Ascending aorta (tissue), 2 donors: Measurements from ENCODE around the gene CGB3. TPM values are rescaled to one million over a fixed set of nuclear protein-coding genes. Genes with fewer than 3 reads are reported as not detected.

Experiments
- DNase-seq, 2 donors: peaks; one replicate each; pipeline ENCODE4 v3.0.0-alpha.2; 2019; ENCODE audit warnings: low spot score in 2 of 2
- H3K27ac ChIP-seq, 2 donors: fragments of 200-600 bp; sonication (generic); one replicate each; pipeline ENCODE4 v1.5.1; 2016 to 2017; ENCODE audit warnings: mild to moderate bottlenecking in 1 of 2
- H3K27me3 ChIP-seq: fragments of 200-600 bp; sonication (generic); one replicate; pipeline ENCODE4 v1.5.1; 2017
- H3K36me3 ChIP-seq, 2 donors: fragments of 200-600 bp; sonication (generic); one replicate each; pipeline ENCODE4 v1.5.1; 2016
- H3K4me1 ChIP-seq, 2 donors: fragments of 200-600 bp; sonication (generic); one replicate each; pipeline ENCODE4 v1.5.1; 2016 to 2017; ENCODE audit warnings: mild to moderate bottlenecking in 1 of 2
- H3K4me3 ChIP-seq, 2 donors: fragments of 200-600 bp; sonication (generic); one replicate each; pipeline ENCODE4 v1.5.1; 2016 to 2017; ENCODE audit warnings: mild to moderate bottlenecking in 1 of 2
- H3K9me3 ChIP-seq, 2 donors: fragments of 200-600 bp; sonication (generic); one replicate each; pipeline ENCODE4 v1.5.1; 2016
- intact Hi-C: fragments of 100-400 bp; cut with DNase I; formaldehyde crosslinking; loops from one replicate; pipeline ENCODE4 v1.15.1; 2023
- total RNA-seq: library from RNA; depleted of rRNA; stranded (reverse); fragments of >200 nt; gene quantifications from one replicate; pipeline ENCODE4 v1.1.0, GENCODE V29; 2016
- TF ChIP-seq, protein P1 (sequence below), 3 experiments: fragments of 200-600 bp in 2 of 3; fragments of 450-650 bp in 1 of 3; sonication (generic) in 2 of 3; IDR thresholded peaks; one replicate each; pipeline ENCODE4 v1.5.1; 2016 to 2019; ENCODE audit warnings: antibody characterized with exemption in 3 of 3, mild to moderate bottlenecking in 1 of 3, moderate library complexity in 1 of 3

CGB3 gene
- total RNA-seq, 1 donor from 2014 or later, result not detected

DNA sequence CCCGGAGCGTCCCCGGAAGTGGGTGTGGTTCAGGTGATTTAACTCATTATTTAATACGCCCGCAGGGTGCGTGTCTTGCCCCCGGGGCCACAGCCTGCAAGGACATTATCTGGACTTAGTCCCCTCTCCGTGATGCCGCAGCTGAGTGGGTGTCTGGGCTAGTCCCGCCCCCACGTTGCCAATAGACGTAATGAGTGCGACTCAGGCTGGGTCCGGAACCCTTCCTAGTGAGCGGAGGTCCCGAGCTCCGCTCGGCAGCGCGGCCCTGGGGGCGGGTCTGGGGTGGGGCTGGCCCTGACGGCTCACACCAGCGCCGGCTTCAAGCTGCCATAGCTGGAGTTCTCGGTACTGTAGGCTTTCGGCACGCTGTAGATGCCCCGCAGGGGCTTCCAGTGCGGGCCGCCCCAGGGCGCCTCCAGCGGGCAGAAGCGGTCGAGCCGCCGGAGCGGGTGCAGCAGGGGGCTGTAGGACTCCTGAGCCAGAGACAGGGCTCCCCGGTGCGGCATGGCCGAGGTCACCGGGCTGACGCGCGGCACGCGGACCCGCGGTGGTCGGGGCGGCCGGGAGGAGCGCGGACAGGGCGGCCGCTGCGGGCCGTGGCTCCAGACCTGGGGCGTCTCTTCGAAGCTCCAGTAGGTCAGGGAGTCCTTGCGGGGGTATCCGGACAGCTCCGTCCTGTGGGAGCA, 6.3 kb downstream of the CGB3 start:
- intact Hi-C loops, result no loop called here
- no peaks in the 10 kb centered on the region for H3K9me3 ChIP-seq
- peaks cover 8 to 18% of the 10 kb centered on the region in 2 donors for H3K4me1 ChIP-seq
- peak overlapping the region; percentile 56 to 65 for H3K4me3 ChIP-seq
- H3K27me3 ChIP-seq, result peaks cover 9% of the 10 kb centered on the region
- TF ChIP-seq, protein P1, sequence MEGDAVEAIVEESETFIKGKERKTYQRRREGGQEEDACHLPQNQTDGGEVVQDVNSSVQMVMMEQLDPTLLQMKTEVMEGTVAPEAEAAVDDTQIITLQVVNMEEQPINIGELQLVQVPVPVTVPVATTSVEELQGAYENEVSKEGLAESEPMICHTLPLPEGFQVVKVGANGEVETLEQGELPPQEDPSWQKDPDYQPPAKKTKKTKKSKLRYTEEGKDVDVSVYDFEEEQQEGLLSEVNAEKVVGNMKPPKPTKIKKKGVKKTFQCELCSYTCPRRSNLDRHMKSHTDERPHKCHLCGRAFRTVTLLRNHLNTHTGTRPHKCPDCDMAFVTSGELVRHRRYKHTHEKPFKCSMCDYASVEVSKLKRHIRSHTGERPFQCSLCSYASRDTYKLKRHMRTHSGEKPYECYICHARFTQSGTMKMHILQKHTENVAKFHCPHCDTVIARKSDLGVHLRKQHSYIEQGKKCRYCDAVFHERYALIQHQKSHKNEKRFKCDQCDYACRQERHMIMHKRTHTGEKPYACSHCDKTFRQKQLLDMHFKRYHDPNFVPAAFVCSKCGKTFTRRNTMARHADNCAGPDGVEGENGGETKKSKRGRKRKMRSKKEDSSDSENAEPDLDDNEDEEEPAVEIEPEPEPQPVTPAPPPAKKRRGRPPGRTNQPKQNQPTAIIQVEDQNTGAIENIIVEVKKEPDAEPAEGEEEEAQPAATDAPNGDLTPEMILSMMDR (IDR thresholded peaks at IDR 0.05), result peak; percentile 34 to 56 (median 39)
- peak in 1 of 2 donors; percentile 77 for DNase-seq
- no peak overlapping the region for H3K27ac ChIP-seq
- H3K36me3 ChIP-seq, result peaks cover 13 to 24% of the 10 kb centered on the region in 2 donors

DNA sequence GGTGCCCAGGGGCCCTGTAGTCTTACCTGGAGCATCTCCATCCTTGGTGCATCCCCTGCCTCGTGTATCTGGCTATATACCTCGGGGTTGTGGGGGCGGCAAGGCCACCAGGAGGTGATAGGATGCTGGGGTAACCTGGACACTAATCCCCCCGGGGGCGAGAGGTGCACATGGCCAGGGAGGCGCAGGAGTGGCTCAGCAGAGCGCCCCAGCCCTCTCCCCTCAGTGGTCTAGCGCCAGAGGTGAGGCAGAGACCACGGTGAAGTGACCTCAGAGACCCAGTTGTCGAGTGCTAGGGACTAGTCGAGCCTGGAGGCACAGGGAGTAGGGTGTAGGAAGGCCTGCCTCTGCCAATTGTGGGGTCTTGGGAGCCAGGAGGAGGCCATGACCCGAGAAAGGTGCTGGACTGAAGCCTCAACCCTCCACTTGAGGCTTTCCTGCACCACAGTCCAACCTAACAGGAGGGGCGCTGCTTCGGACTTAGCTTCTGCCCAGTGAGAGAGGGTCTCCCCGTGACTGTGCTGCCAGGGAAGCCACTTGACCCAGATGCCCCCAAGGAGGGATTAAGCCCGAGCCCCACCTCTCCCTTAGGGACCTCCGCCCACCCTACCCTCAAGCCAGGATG, 7.0 kb downstream of the CGB3 start, which contains the start of gene LHB:
Gene LHB (minus strand): TSS at position 51 of the 625 bp plus-strand sequence. CDS start 10 bp downstream, at position 41.
- H3K27ac ChIP-seq, result no peak within 1 kb of the TSS
- TF ChIP-seq, protein P1 (IDR thresholded peaks at IDR 0.05), result no peak

GRCh38 chr19:49016067-49016839, 7.9 kb downstream of the CGB3 start:
- intact Hi-C loops, result no loop called here
- Histone ChIP-seq H3K36me3 (peaks cover 25 to 35% of the 10 kb centered on the region in 2 donors), H3K4me3 (no peak overlapping the region), H3K4me1 (peaks cover 8 to 18% of the 10 kb centered on the region in 2 donors), H3K27me3 (peaks cover 9% of the 10 kb centered on the region), H3K9me3 (no peaks in the 10 kb centered on the region), H3K27ac (no peak overlapping the region)
- TF ChIP-seq, protein P1 (IDR thresholded peaks at IDR 0.05), result no peak
- DNase-seq, result no peak

More for the DNA sequence above, 7.0 kb downstream of the CGB3 start, which contains the start of gene LHB:
- Histone ChIP-seq H3K36me3 (peaks cover 17 to 26% of the 10 kb centered on the region in 2 donors), H3K4me3 (peak within 1 kb of the TSS; percentile 56 to 65), H3K4me1 (peaks cover 8 to 18% of the 10 kb centered on the region in 2 donors), H3K27me3 (peaks cover 9% of the 10 kb centered on the region), H3K9me3 (no peaks in the 10 kb centered on the region)
- DNase-seq, result no peak
- intact Hi-C loops, result no loop called here

DNA sequence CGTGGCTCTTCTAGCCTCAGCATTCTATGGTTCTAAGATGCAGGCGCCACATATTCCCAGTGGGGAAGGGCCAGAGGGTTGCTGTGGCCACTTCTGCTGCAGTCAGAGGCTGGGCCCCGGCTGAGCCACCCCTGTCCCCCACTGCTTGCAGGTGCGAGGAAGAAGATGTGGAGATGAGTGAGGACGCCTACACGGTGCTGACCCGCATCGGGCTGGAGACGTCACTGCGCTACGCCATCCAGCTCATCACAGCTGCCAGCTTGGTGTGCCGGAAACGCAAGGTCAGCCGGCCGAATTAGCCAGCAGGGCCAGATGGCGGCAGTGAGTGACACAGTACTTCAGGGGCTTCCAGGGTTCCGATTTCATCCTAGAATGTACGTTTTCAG, 9.3 kb downstream of the CGB3 start:
- H3K36me3 ChIP-seq, result peaks cover 36 to 49% of the 10 kb centered on the region in 2 donors
- H3K4me3 ChIP-seq, result no peak overlapping the region
- H3K27me3 ChIP-seq, result peaks cover 9% of the 10 kb centered on the region
- H3K4me1 ChIP-seq, result peaks cover 8 to 18% of the 10 kb centered on the region in 2 donors
- H3K27ac ChIP-seq, result no peak overlapping the region
- intact Hi-C loops, result no loop called here
- TF ChIP-seq, protein P1 (IDR thresholded peaks at IDR 0.05), result no peak
- no peaks in the 10 kb centered on the region for H3K9me3 ChIP-seq
- DNase-seq, result no peak

DNA sequence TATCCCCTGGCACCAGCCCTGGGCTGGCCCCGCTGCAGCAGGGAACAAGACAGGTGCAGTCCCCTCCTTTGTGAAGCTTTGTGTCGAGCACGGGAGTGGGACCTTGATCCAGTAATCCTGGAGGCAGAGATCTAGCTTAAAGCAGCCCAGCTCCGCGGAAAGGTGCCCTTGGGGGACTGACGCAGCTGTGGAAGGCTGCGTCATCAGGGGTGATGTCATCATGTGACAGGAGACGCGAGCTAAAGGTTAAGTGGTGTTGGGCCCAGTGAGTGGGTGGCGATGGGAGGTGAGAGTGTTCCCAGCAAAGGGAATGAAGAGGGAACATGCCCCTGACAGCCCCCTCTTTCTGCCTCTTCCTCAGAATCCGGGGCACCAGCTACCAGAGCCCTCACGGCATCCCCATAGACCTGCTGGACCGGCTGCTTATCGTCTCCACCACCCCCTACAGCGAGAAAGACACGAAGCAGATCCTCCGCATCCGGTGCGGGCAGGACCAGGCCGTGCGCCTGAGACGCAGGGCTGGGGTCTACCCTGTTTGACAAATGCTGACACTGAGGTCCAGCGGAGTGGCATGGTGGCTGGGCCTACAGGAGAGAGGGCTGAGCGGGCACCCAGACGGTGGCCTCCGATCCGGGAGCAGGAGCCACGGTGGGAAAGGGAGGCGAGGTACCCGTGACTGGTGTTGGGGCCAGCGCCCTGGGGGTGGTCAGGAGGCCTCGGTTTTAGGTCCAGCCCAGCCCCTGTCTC, 9.8 kb downstream of the CGB3 start:
- Histone ChIP-seq H3K27me3 (peaks cover 5% of the 10 kb centered on the region), H3K4me3 (no peak overlapping the region), H3K27ac (no peak overlapping the region), H3K36me3 (peaks cover 39 to 54% of the 10 kb centered on the region in 2 donors), H3K9me3 (no peaks in the 10 kb centered on the region), H3K4me1 (peaks cover 4 to 16% of the 10 kb centered on the region in 2 donors)
- intact Hi-C loops, result no loop called here
- TF ChIP-seq, protein P1 (IDR thresholded peaks at IDR 0.05), result no peak
- no peak for DNase-seq
